ENCODE measurements around the gene GRK5.

DNA sequence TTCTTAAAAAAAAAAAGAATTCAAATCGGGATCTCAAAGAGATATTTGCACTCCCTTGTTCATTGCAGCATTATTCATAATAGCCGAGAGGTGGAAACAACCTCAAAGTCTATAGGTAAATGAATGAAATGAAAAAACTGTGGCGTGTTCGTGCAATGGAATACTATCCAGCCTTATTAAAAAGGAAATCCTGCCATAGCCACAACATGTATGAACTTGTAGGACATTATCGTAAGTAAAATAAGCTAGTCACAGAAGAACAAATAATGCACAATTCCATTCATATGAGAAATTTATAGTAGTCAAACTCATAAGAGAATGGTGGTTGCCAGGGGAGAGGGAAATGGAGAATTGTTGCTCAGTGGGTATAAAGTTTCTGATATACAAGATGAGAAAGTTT, 37.9 kb downstream of the GRK5 start:
- TF ChIP-seq, protein P1, sequence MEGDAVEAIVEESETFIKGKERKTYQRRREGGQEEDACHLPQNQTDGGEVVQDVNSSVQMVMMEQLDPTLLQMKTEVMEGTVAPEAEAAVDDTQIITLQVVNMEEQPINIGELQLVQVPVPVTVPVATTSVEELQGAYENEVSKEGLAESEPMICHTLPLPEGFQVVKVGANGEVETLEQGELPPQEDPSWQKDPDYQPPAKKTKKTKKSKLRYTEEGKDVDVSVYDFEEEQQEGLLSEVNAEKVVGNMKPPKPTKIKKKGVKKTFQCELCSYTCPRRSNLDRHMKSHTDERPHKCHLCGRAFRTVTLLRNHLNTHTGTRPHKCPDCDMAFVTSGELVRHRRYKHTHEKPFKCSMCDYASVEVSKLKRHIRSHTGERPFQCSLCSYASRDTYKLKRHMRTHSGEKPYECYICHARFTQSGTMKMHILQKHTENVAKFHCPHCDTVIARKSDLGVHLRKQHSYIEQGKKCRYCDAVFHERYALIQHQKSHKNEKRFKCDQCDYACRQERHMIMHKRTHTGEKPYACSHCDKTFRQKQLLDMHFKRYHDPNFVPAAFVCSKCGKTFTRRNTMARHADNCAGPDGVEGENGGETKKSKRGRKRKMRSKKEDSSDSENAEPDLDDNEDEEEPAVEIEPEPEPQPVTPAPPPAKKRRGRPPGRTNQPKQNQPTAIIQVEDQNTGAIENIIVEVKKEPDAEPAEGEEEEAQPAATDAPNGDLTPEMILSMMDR (IDR thresholded peaks at IDR 0.05), result no peak
- TF ChIP-seq POLR2A (IDR thresholded peaks at IDR 0.05), result no peak

Data from lower leg skin (tissue), 3 donors.